ENCODE data around the gene RBM8A.
A peak's percentile ranks its signal among the peaks of the same experiment; 100 is the strongest.
"Not testable (repeated sequence)": the region's sequence is repeated elsewhere in the genome, so short reads cannot be mapped to it uniquely, and the experiment has no call there.

RBM8A gene

GRCh38 chr1:145956781-145957442, 29.6 kb upstream of the RBM8A start:
- DNase-seq (ENCODE audit: low read depth in 3 of 3): no peak

- DNase-seq (ENCODE audit: low read depth in 3 of 3): no peak
Observed at GRCh38 chr1:145956361-145956760, 29.1 kb upstream of the RBM8A start.

- DNase-seq (ENCODE audit: low read depth in 3 of 3): no peak
Observed at GRCh38 chr1:145955436-145955835, 28.2 kb upstream of the RBM8A start.

- DNase-seq (ENCODE audit: low read depth in 3 of 3): no peak
Observed at GRCh38 chr1:145953861-145954260, 26.6 kb upstream of the RBM8A start.

- no peak for DNase-seq (ENCODE audit: low read depth in 3 of 3)
Observed at GRCh38 chr1:145952903-145953302, 25.6 kb upstream of the RBM8A start.

GRCh38 chr1:145951526-145951925, 24.2 kb upstream of the RBM8A start:
- DNase-seq (ENCODE audit: low read depth in 3 of 3): no peak

- DNase-seq (ENCODE audit: low read depth in 3 of 3): no peak
Observed at GRCh38 chr1:145949219-145949618, 21.9 kb upstream of the RBM8A start.

- DNase-seq (ENCODE audit: low read depth in 3 of 3): no peak
Observed at GRCh38 chr1:145947551-145947950, 20.3 kb upstream of the RBM8A start.

GRCh38 chr1:145946477-145946986, 19.2 kb upstream of the RBM8A start:
- DNase-seq (ENCODE audit: low read depth in 3 of 3): no peak

- DNase-seq (ENCODE audit: low read depth in 3 of 3): no peak
Observed at GRCh38 chr1:145944532-145944931, 17.2 kb upstream of the RBM8A start.

GRCh38 chr1:145942871-145943270, 15.6 kb upstream of the RBM8A start:
- no peak for DNase-seq (ENCODE audit: low read depth in 3 of 3)

GRCh38 chr1:145942405-145942804, 15.1 kb upstream of the RBM8A start:
- DNase-seq (ENCODE audit: low read depth in 3 of 3): no peak

GRCh38 chr1:145937436-145937835, 10.2 kb upstream of the RBM8A start:
- no peak for DNase-seq (ENCODE audit: low read depth in 3 of 3)

GRCh38 chr1:145936247-145936646, 9.0 kb upstream of the RBM8A start:
- DNase-seq (ENCODE audit: low read depth in 3 of 3): no peak

GRCh38 chr1:145935708-145936107, 8.4 kb upstream of the RBM8A start:
- no peak for DNase-seq (ENCODE audit: low read depth in 3 of 3)

GRCh38 chr1:145932522-145933009, 5.3 kb upstream of the RBM8A start:
- DNase-seq (ENCODE audit: low read depth in 3 of 3): not testable (repeated sequence)

- DNase-seq (ENCODE audit: low read depth in 3 of 3): no peak
Observed at GRCh38 chr1:145927916-145928643, 796 bp upstream of the RBM8A start.

GRCh38 chr1:145926686-145927062, 610 bp downstream of the RBM8A start:
- DNase-seq (ENCODE audit: low read depth in 3 of 3): peak in 2 of 3 donors; percentile 34 to 36

GRCh38 chr1:145922266-145922665, 5.0 kb downstream of the RBM8A start:
- no peak for DNase-seq (ENCODE audit: low read depth in 3 of 3)

- not testable (repeated sequence) for DNase-seq (ENCODE audit: low read depth in 3 of 3)
Observed at GRCh38 chr1:145920297-145920696, 7.0 kb downstream of the RBM8A start.

GRCh38 chr1:145918992-145919939, 8.0 kb downstream of the RBM8A start:
- peak in 1 of 3 donors; percentile 27 for DNase-seq (ENCODE audit: low read depth in 3 of 3)
